ENCODE data around the gene C4orf33.
"Not testable (repeated sequence)": the region's sequence is repeated elsewhere in the genome, so short reads cannot be mapped to it uniquely, and the experiment has no call there.

The C4orf33 gene

DNA sequence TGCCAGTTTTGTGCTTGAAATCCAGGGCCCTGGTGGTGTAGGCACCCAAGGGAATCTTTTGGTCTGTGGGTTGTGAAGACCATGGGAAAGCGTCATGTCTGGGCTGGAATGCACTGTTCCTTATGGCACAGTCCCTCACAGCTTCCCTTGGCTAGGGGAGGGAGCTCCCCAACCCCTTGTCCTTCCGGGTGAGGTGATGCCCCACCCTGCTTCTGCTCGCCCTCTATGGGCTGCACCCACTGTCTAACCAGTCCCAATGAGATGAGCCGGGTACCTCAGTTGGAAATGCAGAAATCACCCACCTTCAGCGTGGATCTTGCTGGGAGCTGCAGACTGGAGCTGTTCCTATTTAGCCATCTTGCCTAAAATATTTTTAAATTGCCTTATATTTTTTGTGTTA lies 30.7 kb downstream of the C4orf33 start:
- not testable (repeated sequence) for DNase-seq (ENCODE audit: low read depth, low spot score)

DNA sequence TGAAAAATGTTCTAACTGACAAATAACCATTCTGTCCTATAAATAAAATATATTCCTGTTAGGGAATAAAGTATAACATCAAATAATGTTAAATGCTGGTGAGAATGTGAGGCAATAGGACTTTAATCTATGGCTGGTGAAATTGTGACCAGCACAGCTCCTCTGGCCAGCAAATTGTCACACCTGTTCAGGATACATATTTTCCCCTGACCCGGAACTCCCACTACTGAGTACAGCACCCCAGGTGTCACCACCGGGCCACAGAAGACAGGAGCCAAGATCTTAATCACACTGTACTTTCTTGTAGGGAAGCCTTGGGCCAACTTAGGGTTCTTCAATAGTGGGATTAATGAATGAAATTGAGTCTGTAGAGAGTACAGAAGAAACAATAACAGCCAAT lies 33.2 kb downstream of the C4orf33 start:
- no peak for DNase-seq (ENCODE audit: low read depth, low spot score)

DNA sequence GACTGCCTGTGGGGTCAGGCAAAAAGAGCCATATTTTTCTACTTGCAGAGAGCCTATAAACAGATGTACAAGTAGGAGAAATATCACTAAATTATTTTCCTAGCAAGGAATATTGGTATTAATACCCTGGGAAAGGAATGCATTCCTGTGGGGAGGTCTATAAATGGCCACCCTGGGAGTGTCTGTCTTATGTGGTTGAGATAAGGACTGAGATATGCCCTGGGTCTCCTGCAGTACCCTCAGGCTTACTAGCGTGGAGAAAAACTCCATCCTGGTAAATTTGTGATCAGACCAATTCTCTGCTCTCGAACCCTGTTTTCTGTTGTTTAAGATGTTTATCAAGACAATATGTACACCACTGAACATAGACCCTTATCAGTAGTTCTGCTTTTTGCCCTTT lies 35.4 kb downstream of the C4orf33 start:
- DNase-seq (ENCODE audit: low read depth, low spot score), result no peak

DNA sequence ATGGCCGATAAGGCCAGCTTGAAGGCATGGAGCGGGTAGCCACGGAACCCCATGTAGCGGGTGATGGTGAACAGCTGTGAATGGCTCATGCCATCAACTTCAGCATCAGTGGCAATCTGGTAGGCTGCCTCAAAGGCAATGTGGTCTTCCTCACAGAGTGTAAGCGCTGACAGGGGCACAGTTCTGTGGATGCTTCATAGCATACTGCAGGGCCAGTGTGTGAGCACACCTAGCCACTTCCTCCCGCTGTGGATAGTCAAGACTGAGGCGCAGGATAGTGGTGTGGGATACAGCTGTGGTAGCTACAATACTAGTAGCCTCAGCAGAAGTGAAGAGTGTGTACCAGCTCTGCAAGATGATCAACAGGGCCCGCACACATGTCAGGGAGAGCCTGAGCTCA lies 40.5 kb downstream of the C4orf33 start:
- no peak for DNase-seq (ENCODE audit: low read depth, low spot score)

DNA sequence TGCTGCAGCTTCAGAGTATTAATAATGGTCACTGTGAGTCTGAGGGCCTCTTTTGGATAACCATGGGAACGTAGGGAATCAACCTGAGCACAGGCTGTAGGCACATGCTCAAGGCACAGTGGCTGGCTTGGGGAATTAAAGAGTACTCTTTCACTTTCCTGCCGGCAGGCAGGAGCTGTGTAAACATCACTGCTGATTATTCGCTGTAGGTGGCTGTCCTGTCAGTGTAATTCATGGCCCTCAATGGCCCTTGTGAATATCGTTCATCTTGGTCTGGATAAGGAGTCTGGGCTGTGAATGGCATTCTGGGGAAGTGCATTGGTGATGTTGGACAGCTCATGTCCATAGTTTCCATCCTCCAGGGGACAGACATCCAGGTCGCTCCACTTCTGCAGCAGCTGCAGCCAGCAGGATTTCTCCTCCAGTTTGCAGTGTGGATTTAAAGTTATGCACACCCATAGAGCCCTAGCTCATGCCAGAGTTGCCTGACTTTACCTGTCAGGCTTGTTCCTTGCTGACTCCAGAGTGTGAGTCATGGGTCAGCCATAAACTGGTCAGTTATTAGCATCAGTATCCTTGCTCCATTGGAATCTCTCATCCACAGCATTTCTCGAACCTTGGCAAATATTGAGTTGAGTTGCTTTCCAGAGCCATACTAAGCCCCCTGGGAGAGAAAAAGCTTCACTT lies 43.0 kb downstream of the C4orf33 start:
- no peak for DNase-seq (ENCODE audit: low read depth, low spot score)

DNA sequence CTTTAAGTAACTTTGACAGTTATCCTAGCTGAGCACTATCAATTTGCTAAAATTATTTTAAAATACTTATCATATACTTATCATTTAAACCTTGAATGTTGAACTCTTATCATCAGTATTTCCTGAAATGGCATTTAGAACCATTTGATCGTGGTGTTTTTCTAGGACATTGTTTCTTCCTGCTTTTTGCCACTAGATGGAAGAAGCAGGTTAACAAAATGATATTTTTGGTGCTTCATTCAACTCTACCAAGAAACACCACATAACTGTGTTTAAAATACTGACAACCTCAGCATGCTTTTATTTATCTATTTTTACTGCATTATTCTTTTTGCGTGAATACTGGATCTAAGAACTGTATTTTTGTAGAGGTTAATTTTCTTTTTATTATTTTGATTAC lies 44.6 kb downstream of the C4orf33 start:
- DNase-seq (ENCODE audit: low read depth, low spot score), result no peak

DNA sequence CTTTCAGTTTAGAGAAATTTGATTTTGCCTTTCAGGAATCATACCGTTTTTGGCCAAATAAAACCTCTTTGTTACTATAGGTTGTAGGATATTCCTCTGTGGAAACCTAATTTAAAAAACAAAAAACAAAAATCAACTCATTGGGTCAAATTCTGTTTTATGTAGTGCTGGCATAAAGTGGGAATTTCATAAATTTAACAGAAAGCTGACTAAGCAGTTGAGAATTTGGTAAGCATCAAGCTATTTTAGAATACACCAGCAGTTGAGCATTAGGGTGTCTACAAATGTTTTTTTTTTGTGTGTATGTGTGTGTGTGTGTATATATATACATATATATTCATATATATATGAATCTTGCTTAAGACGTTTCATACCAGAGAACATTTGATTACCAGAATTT lies 47.4 kb downstream of the C4orf33 start:
- DNase-seq (ENCODE audit: low read depth, low spot score), result no peak

DNA sequence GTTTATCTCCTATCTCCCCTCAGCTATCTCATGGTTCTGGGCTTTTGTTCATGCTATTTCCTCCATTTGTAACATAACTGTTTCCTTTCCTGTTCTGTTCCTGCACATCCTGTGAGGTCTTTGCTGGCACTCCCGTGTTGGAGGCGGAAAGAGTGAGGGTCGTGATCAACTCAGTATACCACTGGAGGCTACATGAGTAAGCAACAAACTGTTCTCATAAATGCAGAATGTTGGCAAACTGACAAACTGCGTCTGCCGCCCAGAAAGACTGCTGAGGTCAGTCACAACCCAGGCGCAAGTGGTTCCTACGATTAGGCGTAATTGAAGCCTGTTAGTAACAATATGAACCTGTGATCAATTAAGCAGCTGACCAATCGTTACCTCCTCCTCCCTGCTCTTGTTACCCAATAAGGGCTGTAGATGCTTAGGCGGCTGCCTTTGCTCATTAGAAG lies 48.8 kb downstream of the C4orf33 start:
- no peak for DNase-seq (ENCODE audit: low read depth, low spot score)

DNA sequence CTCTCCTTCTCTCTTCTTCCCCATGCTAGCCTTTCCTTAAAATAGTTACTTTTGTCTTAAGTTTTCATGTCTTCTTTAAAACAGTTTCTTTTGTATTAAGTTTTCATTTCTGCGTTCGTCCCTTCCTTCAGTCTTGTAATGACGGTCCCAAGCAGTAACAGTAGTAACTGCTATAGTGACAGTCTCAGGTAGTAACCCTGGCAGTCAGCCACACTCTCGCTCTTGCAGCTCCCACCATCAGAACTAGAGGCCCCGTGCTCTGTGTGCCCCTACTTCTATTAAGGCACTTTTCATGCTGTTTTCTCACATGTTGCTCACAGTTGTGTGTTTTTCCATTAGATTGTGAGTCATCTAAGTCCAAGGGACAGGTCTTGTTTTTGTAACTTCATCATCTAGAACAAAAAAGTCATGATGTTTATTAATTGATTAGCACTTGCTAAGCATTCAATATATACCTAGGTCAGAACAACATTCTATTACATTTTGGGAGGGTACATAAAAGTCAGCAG lies 49.3 kb downstream of the C4orf33 start:
- DNase-seq (ENCODE audit: low read depth, low spot score), result no peak

DNA sequence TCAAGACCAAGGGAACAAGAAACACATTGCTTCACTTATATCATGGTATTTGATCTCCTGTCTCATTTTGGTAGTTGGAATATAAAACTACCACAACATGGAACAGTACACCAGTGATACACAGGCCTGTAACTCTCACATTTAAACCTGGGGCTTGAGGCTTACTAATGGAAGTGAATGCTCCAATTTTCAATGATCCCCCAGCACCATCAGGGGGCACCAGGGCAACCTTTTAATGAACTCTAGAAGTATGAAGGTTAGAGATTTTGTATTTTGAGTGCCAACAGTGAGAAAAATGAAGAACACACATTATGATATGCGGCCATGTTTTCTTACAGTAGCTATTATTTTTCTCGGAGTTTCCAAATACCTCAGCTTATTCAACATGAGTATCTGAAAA lies 50.7 kb downstream of the C4orf33 start:
- DNase-seq (ENCODE audit: low read depth, low spot score), result no peak

DNA sequence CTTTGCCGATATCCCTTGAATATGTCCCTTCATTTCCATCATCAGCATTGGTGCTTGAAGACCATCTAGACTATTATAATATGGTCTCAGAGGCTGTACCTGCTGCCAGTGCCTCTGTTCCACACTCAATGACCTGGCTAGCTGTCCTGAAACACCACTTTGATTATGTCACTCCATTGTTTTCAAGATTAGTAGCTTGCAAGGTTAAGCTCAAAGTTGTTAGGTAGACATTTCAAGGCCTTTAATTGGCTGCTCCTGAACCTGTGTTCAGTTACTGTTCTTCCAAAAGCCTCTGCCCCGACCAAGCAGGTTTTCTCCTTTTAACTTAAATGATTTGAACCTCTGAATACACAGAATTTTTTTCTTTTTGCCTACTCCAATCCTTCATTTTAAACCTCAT lies 52.9 kb downstream of the C4orf33 start:
- no peak for DNase-seq (ENCODE audit: low read depth, low spot score)

DNA sequence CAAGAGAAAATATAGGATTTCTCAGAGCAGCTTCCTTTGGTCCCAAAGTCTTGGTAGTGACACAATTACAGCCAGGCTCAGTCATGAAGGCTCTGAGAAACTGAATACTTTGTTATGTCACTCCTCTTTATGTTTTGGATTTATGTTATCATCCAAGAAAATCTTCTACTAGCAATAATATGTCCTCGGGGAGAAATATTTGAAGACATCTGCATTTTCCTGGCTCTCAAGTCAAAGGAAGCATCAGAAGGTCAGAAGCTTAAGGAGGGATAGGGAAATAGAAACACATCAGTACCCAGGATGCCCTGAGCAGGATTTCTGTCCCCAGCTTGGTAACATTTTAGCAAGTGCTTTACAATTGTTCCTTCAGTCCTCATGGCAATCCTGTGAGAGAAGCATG lies 54.0 kb downstream of the C4orf33 start:
- DNase-seq (ENCODE audit: low read depth, low spot score), result no peak

DNA sequence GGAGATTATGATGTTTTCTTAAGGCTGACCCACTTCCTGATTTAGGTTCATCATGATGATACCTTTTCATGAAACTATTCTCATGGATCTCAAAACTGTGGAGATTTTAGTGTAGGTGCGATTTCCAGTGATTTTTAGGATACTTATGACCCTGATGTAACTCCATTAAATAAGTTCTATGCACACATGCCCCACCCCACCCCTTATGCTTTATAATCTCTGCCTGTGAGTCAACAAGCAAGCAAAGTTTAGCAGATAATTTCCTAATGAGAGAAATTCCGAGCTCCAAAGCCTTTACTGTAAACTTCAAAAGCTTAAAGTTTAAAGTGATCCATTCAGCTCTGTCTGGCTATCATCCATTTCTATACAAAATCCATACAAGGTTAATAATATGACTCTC lies 56.4 kb downstream of the C4orf33 start:
- no peak for DNase-seq (ENCODE audit: low read depth, low spot score)

DNA sequence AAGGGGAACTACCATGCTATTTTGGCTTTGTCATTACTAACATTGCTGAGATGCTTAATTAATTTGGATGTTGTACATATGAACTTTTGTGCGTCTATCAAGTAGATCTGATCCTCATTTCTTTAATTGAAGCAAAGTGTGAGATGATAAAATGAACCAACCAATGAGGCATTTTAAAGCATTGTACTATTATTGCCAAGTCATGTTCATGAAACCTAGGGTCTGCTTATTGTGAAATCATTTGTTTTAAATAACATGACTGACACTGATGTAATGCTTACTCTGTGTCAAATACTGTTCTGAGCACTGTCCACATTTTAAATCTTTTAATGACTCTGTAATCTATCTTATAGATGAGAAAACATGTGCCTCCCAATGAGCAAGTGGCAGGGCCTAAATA lies 57.7 kb downstream of the C4orf33 start:
- no peak for DNase-seq (ENCODE audit: low read depth, low spot score)

DNA sequence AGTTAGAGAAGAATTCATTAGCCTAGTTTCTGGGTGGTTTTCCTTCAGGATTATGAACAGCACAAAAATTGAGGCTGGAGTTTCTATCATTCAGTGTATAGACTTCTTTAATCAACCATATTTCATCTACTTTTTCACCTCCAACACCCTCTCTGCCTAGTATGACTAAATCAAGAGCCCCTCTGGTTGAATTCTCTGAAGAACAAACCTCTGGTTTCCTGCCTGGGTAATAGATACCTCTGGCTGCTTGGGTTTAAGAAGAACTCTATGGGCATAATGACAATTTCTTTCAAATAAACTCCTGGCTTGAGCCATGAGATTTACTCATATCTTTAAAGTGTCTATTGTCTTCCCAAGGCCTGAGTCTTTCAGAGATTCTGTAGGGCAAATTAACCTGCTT lies 66.5 kb downstream of the C4orf33 start:
- no peak for DNase-seq (ENCODE audit: low read depth, low spot score)

DNA sequence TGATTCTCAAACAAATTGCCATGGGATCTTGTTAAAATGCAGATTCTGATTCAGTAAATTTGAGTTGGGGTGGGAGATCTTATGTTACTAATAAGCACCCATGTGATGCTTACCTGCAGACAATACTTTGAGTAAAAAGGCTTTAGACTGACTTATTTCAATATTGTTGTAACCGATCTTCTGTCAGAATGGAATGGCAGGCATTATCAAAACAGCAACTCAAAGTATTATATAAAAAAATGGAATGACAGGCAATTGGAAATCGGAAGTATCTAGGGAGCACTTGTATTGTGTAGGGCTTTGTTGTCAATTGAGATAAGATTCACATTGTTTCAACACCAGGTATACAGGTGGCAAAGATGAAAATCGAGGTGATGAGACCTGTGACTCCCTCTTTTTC lies 67.5 kb downstream of the C4orf33 start:
- DNase-seq (ENCODE audit: low read depth, low spot score), result no peak

DNA sequence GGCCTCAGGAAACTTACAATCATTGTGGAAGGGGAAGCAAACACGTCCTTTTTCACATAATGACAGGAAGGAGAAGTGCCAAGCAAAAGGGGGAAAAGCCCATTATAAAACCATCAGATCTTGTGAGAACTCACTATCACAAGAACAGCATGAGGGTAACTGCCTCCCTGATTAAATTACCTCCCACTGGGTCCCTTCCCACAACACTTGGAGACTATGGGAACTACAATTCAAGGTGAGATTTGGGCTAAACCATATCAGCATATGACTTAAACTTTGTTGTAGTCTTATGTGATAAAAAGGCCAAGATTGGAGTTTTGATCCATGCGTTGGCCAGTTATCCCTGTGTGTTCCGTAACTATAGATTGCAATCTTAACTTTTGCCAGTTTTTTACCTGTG lies 68.3 kb downstream of the C4orf33 start:
- DNase-seq (ENCODE audit: low read depth, low spot score), result no peak

Data from astrocyte of the hippocampus (primary cell).